GM21526 (cell line): Measurements from ENCODE around the gene TNS4.

Experiments used
- ATAC-seq: cut with Tn5 transposase; IDR thresholded peaks from one replicate; pipeline ENCODE4 v1.9.1; 2021; ENCODE audit warnings: moderate library complexity; ENCODE audit not compliant: unreplicated experiment, low FRiP score

TNS4 gene

DNA sequence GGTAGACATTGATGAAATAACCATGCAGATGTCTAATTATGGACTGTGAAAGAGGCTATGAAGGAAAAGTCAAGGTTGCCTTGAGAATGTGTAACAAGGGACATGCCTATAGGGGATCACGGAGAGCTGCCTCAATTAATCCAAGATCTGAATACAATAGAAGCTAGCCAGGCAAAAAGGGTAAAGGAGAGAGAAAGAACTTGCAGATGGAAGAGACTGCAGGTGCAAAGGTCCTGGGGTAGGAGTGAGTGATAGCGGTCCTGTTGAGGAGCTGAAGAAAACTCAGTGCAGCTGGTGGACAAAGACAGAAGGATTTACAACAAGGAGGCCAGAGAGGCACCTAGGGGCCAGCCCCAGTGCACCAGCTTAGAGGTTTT, 15.9 kb upstream of the TNS4 start:
- no peak for ATAC-seq

DNA sequence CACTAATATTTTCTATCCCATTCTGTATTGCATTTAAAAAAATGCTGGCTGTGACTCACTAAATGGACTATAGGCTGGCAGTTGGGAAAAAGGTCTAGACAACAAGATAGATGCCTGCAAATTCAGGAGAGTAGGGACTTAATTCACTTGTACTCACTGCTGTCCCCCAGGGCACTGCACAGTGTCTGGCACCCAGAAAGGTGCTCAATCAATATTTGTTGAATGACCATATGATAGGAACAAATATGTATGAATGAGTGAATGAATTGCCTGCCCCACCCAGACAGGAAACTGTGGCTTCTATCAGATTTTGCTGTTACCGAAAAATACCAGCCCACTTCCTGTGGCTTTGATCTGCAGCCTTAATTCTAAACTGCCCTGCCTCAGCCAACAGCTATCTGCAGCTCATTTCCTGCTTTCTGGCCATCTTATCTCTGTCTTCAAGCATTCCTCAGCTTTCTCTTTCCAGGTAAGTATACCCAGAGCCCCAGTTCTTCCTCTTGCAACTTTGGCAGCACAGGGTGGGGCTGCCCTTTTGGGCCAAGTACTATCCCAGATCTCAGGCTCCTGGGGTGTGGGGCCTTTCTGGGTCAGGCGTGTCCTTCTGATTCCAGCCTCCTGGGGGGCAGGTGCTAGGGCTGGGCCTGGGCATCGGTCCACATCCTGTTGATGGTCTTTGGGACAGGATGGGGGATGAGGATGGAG, 15.3 kb upstream of the TNS4 start:
- no peak for ATAC-seq

DNA sequence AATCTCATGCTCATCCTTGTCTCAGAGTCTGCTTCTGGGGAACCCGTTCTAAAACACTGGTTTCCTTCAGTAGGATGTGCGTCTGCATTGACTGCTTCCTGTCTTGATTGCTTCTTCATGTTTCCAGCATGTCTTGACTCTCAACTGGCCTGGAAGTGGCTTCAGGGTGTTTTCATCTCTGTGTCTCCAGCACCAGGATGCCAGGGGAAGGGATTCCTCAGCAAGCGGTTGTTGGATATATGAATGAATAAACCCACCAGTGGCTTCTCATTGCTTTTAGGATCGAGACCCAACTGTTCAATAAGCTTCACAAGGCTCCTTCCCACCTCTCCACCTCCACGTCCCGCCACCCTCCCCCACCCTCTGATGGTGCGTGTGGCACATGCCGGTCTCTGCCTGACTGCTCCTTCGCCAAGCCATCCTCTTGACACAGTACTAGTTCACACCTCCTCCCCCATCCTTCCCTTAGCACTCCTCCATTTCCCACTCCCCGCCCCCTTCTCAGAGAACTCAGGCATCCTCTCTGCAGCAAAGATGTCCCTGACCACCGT, 14.1 kb upstream of the TNS4 start:
- no peak for ATAC-seq

DNA sequence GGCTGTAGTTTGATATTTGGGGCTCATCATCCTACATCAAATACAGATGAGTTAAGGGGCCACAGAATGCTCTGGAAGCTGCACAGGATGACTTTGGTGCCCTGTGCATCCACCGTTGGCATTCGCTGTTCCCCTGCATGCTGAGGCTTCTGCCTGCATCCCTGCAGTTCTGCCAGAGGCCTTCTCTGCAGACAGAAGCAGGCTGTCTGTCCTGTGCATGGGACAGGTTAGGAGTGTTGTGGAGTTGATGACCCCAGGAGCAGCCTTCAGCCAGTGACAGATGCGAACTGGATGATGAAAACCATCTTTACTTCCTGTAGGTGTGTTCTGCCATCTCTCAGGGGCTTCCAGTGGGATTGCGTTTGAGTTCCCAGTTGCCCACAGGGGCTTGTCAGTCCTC, 13.6 kb upstream of the TNS4 start:
- no peak for ATAC-seq

DNA sequence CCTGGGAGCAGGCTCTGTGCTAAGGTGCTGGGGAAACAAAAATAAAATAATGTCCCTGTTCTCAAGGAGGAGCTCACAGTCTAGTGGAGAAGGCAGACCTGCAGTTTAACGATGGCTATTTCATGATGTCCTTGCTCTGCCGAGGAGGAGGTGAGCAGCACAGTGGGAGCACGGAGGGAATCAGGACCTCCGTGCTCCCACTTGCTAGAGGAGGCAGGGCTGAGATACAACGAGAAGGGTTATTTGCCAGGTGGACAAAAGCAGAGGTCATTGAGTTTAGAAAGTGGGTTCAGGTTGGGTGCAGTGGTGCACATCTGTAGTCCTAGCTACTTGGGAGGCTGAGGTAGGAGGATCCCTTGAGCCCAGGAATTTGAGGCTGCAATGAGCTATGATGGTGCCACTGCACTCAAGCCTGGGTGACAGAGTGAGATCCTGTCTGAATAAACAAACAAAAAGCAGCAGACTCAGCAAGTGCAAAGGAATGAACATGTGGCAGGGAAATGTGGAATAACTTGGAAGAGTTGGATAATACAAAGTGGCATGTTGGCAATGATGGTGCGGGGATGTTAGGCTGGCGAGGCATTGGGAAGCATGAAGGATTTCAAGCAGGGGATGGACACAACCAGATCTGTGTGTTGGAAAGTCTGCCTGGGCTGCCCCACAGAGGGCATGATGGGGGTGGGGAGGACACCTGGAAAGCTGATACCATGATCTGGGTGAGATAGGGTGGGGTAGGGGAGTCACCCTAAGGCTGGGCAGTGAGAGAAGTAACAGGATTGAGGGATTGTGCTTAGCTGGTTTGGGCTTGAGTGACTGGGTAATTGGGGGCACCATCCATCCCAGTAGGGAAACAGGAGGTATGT, 12.8 kb upstream of the TNS4 start:
- ATAC-seq, result no peak

DNA sequence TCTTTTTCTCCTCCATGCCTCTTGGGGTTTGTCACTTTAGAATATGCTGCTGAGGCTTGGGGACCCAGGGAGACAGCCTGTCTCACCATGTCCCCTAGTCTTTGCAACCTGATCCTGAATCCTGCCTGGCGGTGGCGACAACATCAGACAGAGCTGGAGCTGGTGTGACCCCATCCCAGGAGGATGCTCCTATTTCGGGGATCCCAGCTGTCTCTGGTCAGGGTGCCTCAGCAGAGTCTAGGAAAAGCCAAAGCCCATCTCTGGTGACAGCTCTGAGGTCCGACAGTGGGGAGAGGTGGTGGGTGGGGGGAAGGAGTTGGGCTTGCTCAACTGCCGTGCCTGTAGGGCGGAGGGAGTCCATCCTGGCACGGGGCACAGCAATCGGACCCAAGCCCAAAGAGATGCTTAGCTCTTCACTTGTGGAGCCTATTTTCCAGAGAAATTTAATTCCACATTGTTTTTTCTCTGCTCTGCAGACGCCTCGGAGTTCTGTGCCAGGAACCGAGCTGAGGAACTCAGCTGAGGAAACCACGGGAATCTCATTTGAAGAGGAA, 10.3 kb upstream of the TNS4 start:
- no peak for ATAC-seq

DNA sequence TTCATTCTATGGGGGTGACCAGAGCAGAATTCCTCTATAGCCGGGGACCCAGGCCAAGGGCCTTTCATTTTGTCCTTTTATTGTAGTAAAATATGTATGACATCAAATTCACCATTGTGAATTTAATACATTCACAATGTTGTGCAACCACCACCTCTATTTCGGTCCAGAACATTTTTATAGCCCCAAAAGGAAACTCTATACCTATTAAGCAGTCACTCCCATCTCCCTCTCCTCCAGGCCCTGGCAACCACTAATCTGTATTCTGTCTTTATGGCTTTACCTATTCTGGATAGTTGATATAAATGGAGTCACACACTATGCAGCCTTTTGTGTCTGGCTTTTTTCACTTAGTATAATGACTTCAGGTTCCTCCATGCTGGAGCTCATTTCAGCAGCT, 9.7 kb upstream of the TNS4 start:
- ATAC-seq, result no peak

DNA sequence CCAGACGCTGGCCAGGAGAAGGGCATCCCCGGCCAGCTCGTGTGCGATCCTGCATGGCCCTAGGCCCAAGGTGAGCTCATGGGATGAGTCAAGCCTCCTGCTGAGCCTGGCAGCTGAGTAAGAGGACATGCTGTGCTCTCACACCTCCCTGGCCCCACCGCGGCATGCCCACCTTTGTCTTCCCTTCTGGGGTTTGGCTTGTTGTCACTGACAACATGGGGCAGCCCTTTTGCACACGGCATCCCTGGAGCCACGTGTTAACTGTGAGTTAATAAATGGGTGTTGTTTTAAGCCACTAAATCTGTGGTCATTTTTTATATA, 8.9 kb upstream of the TNS4 start:
- ATAC-seq, result no peak

DNA sequence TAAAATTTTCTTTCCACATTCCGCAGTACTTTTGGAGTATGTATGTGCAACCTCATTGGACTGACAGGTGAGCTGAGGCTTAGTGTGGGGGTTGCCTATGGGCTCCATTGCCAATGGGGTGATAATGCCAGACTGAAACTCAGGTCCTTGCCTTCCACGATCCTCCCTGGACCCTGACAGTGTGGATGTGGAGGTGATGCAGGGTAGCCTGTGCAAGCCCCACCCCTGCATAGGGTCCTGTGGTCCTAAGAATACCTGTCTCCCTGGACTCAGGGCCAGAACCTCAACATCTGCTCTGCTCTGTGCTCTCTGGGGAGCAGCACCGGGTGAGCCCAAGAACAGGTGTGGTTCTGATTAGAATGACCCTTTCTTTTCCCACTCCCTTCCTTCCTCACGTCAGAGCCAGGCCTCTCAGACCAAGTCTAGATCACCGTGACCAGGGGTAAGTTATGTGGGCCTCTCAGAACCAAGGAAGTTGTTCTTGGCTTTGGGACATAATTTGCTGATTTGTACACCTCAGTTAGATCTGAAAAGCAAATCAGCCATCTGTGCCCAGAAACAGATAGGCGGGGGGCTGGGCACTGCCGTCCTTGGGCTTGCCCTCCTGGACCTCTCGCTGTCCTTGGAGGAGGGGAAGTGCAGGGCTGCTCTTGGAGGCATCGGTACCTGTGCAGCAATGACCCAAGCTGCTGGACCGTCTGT, 8.4 kb upstream of the TNS4 start:
- ATAC-seq, result no peak

DNA sequence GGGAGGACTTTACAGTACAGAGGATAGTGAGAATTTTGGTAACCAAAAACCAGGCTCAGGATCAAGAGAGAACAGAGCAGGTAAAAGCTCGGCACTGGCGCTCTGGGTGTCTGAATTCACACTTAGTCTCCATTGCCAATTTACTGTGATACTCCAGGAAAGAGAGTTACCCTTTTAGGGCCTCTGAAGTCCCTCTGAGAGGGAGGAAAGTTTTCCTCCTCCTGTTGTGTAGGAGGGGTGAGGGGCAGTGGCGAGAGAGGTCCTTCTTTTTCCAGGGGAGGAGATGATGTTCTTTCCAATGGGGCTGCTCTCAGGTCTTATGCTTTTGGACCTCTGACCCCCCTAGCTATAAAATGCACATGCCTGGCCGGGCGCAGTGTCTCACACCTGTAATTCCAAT, 5.4 kb upstream of the TNS4 start:
- ATAC-seq, result no peak

DNA sequence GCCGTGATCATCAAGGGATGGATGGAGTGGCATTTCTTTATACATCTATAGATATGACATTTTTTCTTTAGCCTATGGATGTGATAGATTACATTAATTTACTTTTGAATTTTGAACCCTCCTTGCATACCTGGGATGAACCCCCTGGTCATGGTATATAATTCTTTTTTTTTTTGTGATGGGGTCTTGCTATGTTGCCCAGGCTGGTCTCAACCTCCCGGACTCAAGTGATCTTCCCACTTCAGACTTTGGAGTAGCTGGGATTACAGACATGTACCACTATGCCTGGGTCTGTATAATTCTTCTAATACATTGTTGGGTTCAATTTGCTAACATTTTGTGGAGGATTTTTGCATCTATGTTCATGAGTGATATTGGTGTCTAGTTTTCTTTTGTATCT, 1.7 kb upstream of the TNS4 start:
- ATAC-seq, result no peak

DNA sequence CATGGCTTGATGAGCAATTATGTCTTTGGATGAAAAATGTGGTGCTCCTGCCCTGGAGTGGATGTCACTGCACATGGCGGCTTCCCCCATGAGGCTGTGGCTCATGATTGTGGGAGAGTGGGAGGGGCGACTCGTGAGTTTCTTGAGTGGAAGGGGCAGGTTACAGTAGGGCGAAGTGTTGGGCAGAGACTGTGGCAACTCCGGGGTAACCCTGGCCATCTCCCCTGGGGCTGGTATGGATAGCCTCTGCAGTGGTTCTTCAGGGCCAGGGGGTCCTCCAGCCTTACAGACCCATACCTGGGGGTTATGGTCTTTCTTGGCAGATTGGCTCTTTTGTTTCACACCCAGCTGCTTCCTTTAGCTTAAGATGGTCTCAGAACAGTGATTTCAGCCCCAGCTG, 1.3 kb upstream of the TNS4 start:
- no peak for ATAC-seq

DNA sequence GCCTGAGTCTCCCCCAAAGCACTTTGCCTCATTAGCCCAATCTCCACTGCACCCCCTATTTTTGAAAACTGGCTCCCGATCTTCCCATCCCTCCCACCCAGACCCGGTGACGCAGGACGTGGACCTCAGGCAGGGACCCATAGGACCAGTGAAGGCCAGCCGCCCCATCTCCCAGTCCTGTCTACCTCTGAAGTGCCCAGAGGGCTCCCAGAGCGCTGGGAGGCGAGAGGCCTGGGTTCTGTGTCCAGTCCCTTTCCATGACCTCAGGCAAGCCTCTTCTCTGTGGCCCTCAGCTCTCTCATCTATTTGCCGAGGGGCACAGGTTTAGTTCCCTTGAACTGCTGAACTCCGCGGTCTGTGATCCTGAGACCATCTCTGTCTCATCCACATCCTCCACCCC, 714 bp downstream of the TNS4 start:
- no peak for ATAC-seq

DNA sequence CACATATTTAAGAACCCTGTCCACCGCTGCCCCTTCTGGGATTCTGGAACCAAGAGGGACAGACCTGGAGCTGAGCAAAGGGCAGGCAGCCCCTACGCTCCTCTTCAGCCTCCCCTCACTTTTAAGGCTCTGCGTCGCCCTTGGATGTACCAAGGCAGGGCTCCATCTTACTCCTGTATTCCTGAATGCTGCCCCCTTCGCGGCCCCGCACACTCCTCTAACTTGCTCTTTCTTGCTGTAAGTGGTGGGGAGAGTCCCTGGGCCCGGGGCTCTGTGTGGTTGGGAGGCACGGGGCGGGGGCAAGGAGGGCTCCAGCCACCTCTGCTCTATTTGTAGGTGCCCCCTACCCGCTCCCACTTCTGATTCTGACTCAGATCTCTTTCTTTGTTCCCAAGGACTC, 1.2 kb downstream of the TNS4 start:
- no peak for ATAC-seq

DNA sequence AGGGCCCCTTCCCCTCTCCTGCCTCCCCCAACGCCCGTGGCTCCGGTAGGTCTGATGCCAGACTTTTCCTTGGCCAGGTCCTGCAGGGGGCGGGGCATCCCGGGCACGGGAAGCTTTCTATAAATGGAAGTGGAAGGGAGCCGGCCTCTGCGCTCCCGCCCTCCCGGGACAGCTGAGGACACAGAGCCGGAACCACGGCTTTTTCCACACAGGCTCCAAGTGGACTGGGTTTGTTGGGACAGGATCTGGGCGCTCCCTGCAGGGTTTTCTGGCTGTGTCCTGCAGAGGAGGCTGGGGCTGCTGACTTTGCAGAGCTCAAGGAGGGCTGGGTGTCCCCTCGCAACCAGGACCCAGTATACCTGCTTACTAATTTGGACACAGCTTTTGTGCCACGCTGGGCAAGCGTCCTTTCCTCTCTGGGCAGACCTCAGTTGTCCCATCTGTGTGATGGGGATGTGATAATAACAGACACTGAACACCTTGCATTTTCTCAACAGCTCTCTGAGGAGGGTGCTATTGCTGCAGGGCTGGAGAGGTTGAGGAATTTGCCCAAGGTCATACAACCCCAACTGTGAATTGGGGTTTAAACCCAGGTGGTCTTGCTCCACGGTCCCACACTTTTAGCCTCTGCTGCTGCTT, 1.8 kb downstream of the TNS4 start:
- no peak for ATAC-seq

DNA sequence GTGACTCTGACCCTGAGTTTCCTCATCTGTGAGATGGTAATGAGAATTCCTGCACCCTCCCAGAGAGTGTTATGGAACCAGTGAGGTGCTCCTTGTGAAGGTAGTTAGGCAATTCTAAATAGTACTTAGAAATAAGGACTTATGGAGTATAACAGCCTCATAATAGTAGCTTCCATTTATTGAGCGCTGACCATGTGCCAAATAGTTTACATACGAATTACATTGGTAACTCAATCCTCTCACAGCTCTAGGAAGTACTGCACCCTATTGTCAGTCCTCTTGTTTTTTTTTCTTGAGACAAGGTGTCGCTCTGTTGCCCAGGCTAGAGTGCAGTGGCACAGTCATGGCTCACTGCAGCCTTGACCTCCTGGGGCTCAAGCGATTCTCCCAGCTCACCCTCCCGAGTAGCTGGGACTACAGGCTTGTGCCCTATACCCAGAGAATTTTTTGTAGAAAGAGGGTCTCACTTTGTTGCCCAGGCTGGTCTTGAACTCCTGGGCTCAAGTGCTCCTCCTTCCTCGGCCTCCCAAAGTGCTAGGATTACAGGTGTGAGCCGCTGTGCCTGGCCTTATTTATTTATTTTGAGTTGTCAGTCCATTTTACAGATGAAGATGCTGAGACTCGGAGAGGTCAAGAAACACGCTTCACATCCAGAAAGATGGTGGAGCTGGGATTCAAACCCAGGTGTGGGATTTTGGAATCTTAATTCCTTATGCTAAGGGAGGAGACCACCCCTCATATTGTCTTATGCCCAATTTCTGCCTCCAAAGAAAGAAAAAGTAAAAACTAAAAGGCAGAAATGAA, 2.9 kb downstream of the TNS4 start:
- ATAC-seq, result no peak

DNA sequence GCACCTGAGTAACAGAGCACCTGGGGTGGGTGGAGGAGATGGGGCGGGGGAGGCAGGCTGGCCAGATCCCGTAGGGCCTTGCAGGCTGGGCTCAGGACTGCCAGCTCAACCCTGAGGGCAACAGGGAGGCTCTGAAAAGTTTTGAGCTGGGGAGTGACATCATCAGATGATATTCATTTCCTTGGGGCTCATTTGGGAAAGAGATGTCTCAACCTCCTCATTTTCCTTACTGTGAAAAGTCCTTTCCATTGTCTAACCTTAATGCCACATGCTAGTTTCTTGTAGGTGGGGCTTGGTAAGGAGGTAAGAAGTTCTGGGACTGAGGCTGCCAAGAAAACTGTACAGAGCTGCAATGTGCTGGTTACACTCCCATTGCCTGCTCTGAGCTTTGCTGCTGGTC, 3.7 kb downstream of the TNS4 start:
- ATAC-seq, result no peak

DNA sequence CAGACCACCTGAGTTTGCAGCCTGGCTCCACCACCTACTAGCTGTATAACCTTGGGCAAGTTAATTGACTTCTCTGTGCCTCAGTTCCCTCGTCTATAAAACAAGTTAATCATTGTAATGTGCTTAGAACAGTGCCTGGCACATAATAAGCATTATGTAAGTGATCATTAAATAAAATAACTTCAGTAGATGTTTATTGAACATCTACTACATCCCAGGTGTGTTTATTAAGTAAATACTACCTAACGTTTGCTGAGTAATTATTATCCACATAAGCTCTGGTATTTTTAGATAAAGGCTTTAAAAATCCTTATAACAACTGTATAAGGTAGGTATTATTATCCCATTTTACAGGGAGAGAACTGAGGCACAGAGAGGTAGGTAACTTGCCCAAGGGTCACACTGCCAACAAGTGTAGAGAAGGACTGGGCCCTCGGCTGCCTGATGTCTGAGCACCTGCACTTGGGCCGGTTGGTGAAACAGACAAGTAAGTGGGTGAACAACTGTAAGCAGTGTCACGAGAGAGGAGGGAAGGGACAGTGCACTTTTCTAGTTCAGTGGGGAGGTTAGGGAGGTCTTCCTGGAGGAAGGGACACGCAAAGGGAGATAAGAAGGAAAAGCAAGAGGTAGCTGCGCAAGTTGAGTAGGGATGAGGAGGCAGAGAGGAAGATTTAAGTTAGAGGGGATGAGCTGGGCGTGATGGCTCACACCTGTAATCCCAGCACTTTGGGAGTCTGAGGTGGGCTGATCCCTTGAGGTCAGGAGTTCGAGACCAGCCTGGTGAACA, 4.6 kb downstream of the TNS4 start:
- no peak for ATAC-seq

DNA sequence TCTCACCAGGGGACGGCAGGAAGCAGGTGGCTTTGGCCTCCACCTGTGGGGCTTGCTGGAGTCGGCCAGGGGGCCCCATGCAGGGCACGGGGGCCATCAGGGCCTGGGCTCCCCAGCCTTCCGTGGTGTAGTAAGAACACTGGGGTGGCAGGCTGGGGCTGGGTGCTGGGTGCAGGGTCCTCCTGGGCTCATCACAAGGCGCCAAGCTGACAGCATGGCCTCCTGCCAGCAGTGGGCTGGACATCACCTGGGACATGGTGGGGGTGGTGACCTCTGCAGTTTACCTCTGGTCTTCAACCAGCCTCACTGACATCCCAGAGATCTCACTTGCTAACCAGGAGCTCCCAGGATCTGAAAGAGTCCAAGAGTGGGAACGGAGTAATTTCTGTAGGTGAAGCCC, 5.3 kb downstream of the TNS4 start:
- no peak for ATAC-seq
